Mesendoderm (in vitro differentiated cells): ENCODE results near the gene EEF1AKMT4.

ENCODE experiments used
- DNase-seq: peaks from one replicate; pipeline ENCODE4 v3.0.0; 2013
- H2AK5ac ChIP-seq: 2 replicates; pipeline ENCODE4 v1.6.1; 2013; ENCODE audit warnings: low read length, inconsistent platforms
- H2BK120ac ChIP-seq: 2 replicates; pipeline ENCODE4 v1.6.1; 2013; ENCODE audit warnings: low read depth, mild to moderate bottlenecking, low read length, moderate library complexity, mixed read lengths
- H2BK15ac ChIP-seq: replicated peaks from 2 replicates; pipeline ENCODE4 v1.6.1; 2013; ENCODE audit warnings: low read depth, mild to moderate bottlenecking, moderate library complexity
- H2BK5ac ChIP-seq: 2 replicates; pipeline ENCODE4 v1.6.1; 2013; ENCODE audit warnings: low read length, inconsistent platforms
- H3K18ac ChIP-seq: 2 replicates; pipeline ENCODE4 v1.6.1; 2013; ENCODE audit warnings: mild to moderate bottlenecking, low read length, mixed read lengths
- H3K23ac ChIP-seq: one replicate; pipeline ENCODE4 v1.6.1; 2013; ENCODE audit warnings: low read length
- H3K27ac ChIP-seq: 2 replicates; pipeline ENCODE4 v1.5.1; 2013; ENCODE audit warnings: low read depth, mild to moderate bottlenecking, inconsistent platforms, low read length, moderate library complexity
- H3K27me3 ChIP-seq: 2 replicates; pipeline ENCODE4 v1.6.1; 2013; ENCODE audit warnings: low read length, control low read depth, mild to moderate bottlenecking, inconsistent platforms; ENCODE audit not compliant: insufficient read depth, poor library complexity
- H3K36me3 ChIP-seq: 2 replicates; pipeline ENCODE4 v1.6.1; 2013; ENCODE audit warnings: low read length, inconsistent platforms; ENCODE audit not compliant: control insufficient read depth, insufficient read depth
- H3K4ac ChIP-seq: one replicate; pipeline ENCODE4 v1.6.1; 2013; ENCODE audit warnings: low read depth, mild to moderate bottlenecking, low read length, moderate library complexity
- H3K4me1 ChIP-seq: 2 replicates; pipeline ENCODE4 v1.6.1; 2013; ENCODE audit warnings: low read depth, low read length, inconsistent platforms; ENCODE audit not compliant: control insufficient read depth
- H3K4me2 ChIP-seq: 2 replicates; pipeline ENCODE4 v1.6.1; 2013; ENCODE audit warnings: low read length
- H3K4me3 ChIP-seq: 2 replicates; pipeline ENCODE4 v1.5.1; 2013; ENCODE audit warnings: mild to moderate bottlenecking, low read length
- H3K56ac ChIP-seq: one replicate; pipeline ENCODE4 v1.6.1; 2013; ENCODE audit warnings: low read length
- H3K79me1 ChIP-seq: 2 replicates; pipeline ENCODE4 v1.6.1; 2013; ENCODE audit warnings: low read length, inconsistent platforms
- H3K79me2 ChIP-seq: 2 replicates; pipeline ENCODE4 v1.6.1; 2013; ENCODE audit warnings: mild to moderate bottlenecking, low read length; ENCODE audit not compliant: control insufficient read depth, insufficient read depth
- H3K9ac ChIP-seq: 2 replicates; pipeline ENCODE4 v1.6.1; 2013; ENCODE audit warnings: low read length, inconsistent platforms
- H4K5ac ChIP-seq: one replicate; pipeline ENCODE4 v1.6.1; 2013; ENCODE audit warnings: low read length
- H4K8ac ChIP-seq: one replicate; pipeline ENCODE4 v1.6.1; 2013; ENCODE audit warnings: low read depth, mild to moderate bottlenecking, control low read depth, low read length, moderate library complexity
- WGBS: extraction: QIAGEN DNeasy Blood & Tissue Kit; methylation state at CpG from one replicate; pipeline ENCODE4 v1.1.7; 2013; ENCODE audit warnings: low lambda C conversion rate, missing lambda C conversion rate; ENCODE audit not compliant: insufficient coverage; ENCODE audit errors: extremely low coverage; 5-methylcytosine and 5-hydroxymethylcytosine counted together

Gene EEF1AKMT4

DNA sequence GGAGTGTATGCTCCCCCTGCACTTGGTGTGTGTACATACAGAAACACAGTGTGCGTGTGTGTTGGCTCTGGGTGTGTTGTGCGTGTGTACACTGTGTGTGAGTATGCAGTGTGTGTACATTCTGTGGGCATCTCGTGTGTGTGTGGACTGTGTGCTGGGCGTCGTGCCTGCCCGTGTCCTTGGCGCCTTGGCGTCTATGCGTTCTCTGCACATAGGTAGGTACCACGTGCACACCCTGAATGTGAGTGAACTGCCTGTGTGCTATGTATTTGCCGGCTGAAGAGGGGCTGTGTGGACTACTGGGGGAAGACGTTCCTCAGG is 25.9 kb downstream of the EEF1AKMT4 start:
- Histone ChIP-seq H3K9ac (no peak overlapping the region), H4K8ac (no peak overlapping the region), H4K5ac (no peak overlapping the region), H2BK5ac (no peak overlapping the region), H3K36me3 (no peaks in the 10 kb centered on the region), H3K27me3 (peaks cover 11% of the 10 kb centered on the region), H3K4me1 (no peaks in the 10 kb centered on the region), H3K18ac (no peak overlapping the region), H3K4me2 (no peak overlapping the region), H2BK120ac (no peak overlapping the region), H3K79me1 (no peaks in the 10 kb centered on the region), H3K23ac (no peak overlapping the region), H3K4ac (no peak overlapping the region), H2AK5ac (no peak overlapping the region), H2BK15ac (no peak overlapping the region), H3K4me3 (no peak overlapping the region), H3K27ac (no peak overlapping the region), H3K56ac (no peak overlapping the region), H3K79me2 (no peaks in the 10 kb centered on the region)
- WGBS = no CpG with 5 or more reads among the region's 12 CpGs
- DNase-seq = no peak

- WGBS = no CpG with 5 or more reads among the region's 65 CpGs
Observed at GRCh38 chr3:184275961-184276910, 26.8 kb downstream of the EEF1AKMT4 start, which contains the start of gene ECE2. ECE2 (plus strand) TSS chr3:184276022; CDS start chr3:184276154, 132 bp downstream.

DNA sequence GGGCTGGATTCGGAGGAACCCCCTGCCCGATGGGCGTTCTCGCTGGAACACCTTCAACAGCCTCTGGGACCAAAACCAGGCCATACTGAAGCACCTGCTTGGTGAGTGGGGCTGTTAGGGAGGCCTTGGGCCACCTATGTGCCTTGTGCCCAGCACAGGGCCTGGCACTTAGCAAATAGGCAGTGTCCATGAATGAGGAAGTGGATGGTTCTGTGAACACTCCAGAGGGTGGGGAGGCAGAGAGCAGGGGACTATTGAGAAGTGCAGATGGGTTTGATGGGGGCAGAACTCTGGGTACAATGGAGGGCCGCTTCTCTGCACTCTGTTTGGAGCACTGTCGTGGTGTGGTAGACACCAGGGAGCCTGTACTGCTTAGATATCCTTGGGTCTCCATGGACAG is 27.9 kb downstream of the EEF1AKMT4 start:
- no CpG with 5 or more reads among the region's 6 CpGs for WGBS
- Histone ChIP-seq H3K79me1 (no peaks in the 10 kb centered on the region), H3K27me3 (peaks cover 11% of the 10 kb centered on the region)

More at GRCh38 chr3:184275961-184276910, 26.8 kb downstream of the EEF1AKMT4 start, which contains the start of gene ECE2:
- Histone ChIP-seq H4K8ac (no peak within 1 kb of the TSS), H3K56ac (peak within 1 kb of the TSS; percentile 34), H3K36me3 (no peaks in the 10 kb centered on the region), H3K4me3 (no peak within 1 kb of the TSS), H3K79me2 (no peaks in the 10 kb centered on the region), H2BK5ac (no peak within 1 kb of the TSS), H2AK5ac (no peak within 1 kb of the TSS), H3K18ac (no peak within 1 kb of the TSS), H3K79me1 (no peaks in the 10 kb centered on the region), H3K23ac (peak within 1 kb of the TSS; percentile 66), H2BK15ac (no peak within 1 kb of the TSS), H3K27ac (no peak within 1 kb of the TSS), H2BK120ac (no peak within 1 kb of the TSS), H3K4ac (no peak within 1 kb of the TSS), H3K9ac (no peak within 1 kb of the TSS), H4K5ac (no peak within 1 kb of the TSS), H3K4me2 (no peak within 1 kb of the TSS), H3K27me3 (peaks cover 11% of the 10 kb centered on the region), H3K4me1 (no peaks in the 10 kb centered on the region)
- no peak for DNase-seq

GRCh38 chr3:184282941-184283340 is 33.5 kb downstream of the EEF1AKMT4 start:
- H3K27me3 ChIP-seq = no peaks in the 10 kb centered on the region
- no peak overlapping the region for H3K27ac ChIP-seq
- no peak overlapping the region for H2BK120ac ChIP-seq
- DNase-seq = peak; percentile 13
- no peaks in the 10 kb centered on the region for H3K4me1 ChIP-seq
- WGBS = no CpG with 5 or more reads among the region's 4 CpGs
- no peak overlapping the region for H3K23ac ChIP-seq
- H3K4me3 ChIP-seq = no peak overlapping the region
- H3K9ac ChIP-seq = no peak overlapping the region
- H4K5ac ChIP-seq = no peak overlapping the region
- H3K4me2 ChIP-seq = no peak overlapping the region
- no peak overlapping the region for H2AK5ac ChIP-seq
- H3K4ac ChIP-seq = no peak overlapping the region
- H3K56ac ChIP-seq = no peak overlapping the region
- no peak overlapping the region for H4K8ac ChIP-seq
- H3K79me2 ChIP-seq = no peaks in the 10 kb centered on the region
- no peak overlapping the region for H3K18ac ChIP-seq
- no peak overlapping the region for H2BK5ac ChIP-seq
- no peaks in the 10 kb centered on the region for H3K36me3 ChIP-seq
- no peak overlapping the region for H2BK15ac ChIP-seq
- no peaks in the 10 kb centered on the region for H3K79me1 ChIP-seq

More for the DNA sequence above, 27.9 kb downstream of the EEF1AKMT4 start:
- Histone ChIP-seq H3K4me2 (no peak overlapping the region), H3K4me1 (no peaks in the 10 kb centered on the region), H3K36me3 (no peaks in the 10 kb centered on the region), H4K5ac (no peak overlapping the region), H3K9ac (no peak overlapping the region), H3K79me2 (no peaks in the 10 kb centered on the region), H3K18ac (no peak overlapping the region), H3K23ac (no peak overlapping the region), H2BK120ac (no peak overlapping the region), H2AK5ac (no peak overlapping the region), H2BK15ac (no peak overlapping the region), H3K27ac (no peak overlapping the region), H3K56ac (no peak overlapping the region), H2BK5ac (no peak overlapping the region), H4K8ac (no peak overlapping the region), H3K4ac (no peak overlapping the region), H3K4me3 (no peak overlapping the region)
- DNase-seq = no peak

DNA sequence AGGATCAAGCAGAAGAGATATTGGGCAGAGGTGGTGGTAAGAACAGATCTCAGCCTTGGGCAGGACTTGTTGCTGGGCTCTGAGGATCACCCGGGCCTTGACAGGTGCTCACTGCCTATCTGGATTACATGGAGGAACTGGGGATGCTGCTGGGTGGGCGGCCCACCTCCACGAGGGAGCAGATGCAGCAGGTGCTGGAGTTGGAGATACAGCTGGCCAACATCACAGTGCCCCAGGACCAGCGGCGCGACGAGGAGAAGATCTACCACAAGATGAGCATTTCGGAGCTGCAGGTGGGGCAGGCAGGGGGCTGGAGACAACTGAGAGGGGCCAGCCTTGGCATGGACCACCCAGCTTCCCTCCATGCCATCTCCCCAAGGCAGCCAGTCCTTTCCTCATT is 34.2 kb downstream of the EEF1AKMT4 start:
- WGBS = no CpG with 5 or more reads among the region's 8 CpGs
- Histone ChIP-seq H3K56ac (no peak overlapping the region), H3K4me2 (no peak overlapping the region), H2BK120ac (no peak overlapping the region), H3K23ac (no peak overlapping the region), H3K79me1 (no peaks in the 10 kb centered on the region), H3K4ac (no peak overlapping the region), H2AK5ac (no peak overlapping the region), H3K36me3 (no peaks in the 10 kb centered on the region), H4K5ac (no peak overlapping the region), H3K9ac (no peak overlapping the region), H3K79me2 (no peaks in the 10 kb centered on the region), H2BK15ac (no peak overlapping the region), H3K4me3 (no peak overlapping the region), H2BK5ac (no peak overlapping the region), H4K8ac (no peak overlapping the region), H3K27me3 (no peaks in the 10 kb centered on the region), H3K18ac (no peak overlapping the region), H3K27ac (no peak overlapping the region), H3K4me1 (no peaks in the 10 kb centered on the region)
- DNase-seq = no peak
